MM.1S (cell line): ENCODE data around the gene PCSK9.

Experiments used
- EZH2 ChIP-seq: fragments of 300-600 bp; sonication (generic); optimal IDR thresholded peaks from 2 replicates; pipeline ENCODE3; 2017; ENCODE audit warnings: low read depth, mild to moderate bottlenecking, antibody characterized with exemption, low read length, mixed read lengths
- EZH2phosphoT487 ChIP-seq: fragments of 300-600 bp; sonication (generic); IDR thresholded peaks from 2 replicates; pipeline ENCODE4 v1.6.1; 2018; ENCODE audit warnings: antibody characterized with exemption, low read length
- TF ChIP-seq, protein P1 (sequence below): fragments of 300-600 bp; sonication (generic); IDR thresholded peaks from 2 replicates; pipeline ENCODE4 v1.5.1; 2016; ENCODE audit warnings: antibody characterized with exemption, low read length, mixed read lengths

GRCh38 chr1:55055951-55056631 lies 16.7 kb downstream of the PCSK9 start:
- TF ChIP-seq, protein P1, sequence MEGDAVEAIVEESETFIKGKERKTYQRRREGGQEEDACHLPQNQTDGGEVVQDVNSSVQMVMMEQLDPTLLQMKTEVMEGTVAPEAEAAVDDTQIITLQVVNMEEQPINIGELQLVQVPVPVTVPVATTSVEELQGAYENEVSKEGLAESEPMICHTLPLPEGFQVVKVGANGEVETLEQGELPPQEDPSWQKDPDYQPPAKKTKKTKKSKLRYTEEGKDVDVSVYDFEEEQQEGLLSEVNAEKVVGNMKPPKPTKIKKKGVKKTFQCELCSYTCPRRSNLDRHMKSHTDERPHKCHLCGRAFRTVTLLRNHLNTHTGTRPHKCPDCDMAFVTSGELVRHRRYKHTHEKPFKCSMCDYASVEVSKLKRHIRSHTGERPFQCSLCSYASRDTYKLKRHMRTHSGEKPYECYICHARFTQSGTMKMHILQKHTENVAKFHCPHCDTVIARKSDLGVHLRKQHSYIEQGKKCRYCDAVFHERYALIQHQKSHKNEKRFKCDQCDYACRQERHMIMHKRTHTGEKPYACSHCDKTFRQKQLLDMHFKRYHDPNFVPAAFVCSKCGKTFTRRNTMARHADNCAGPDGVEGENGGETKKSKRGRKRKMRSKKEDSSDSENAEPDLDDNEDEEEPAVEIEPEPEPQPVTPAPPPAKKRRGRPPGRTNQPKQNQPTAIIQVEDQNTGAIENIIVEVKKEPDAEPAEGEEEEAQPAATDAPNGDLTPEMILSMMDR: no peak
- TF ChIP-seq EZH2phosphoT487 (no peak), EZH2 (no peak)
